ENCODE measurements around the gene TMPRSS9.

- TF ChIP-seq CTCF (IDR thresholded peaks at IDR 0.05) (no peak), EP300 (IDR thresholded peaks at IDR 0.05) (no peak), POLR2A (IDR thresholded peaks at IDR 0.05) (no peak), POLR2AphosphoS5 (IDR thresholded peaks at IDR 0.05) (no peak)
Measured at GRCh38 chr19:2330255-2330631, 29.8 kb upstream of the TMPRSS9 start.
